ENCODE results near the gene TOGARAM1. TPM values are rescaled to one million over a fixed set of nuclear protein-coding genes. Genes with fewer than 3 reads are reported as not detected.

Gene TOGARAM1
- total and polyA plus RNA-seq, 2 donors (not counting 3 experiments of a cell fraction or from before 2014, with no cell fraction given), result 4.2 to 13.8 TPM

GRCh38 chr14:44989497-44990440 is 27.8 kb downstream of the TOGARAM1 start:
- H3K79me2 ChIP-seq (ENCODE audit: control insufficient read depth, insufficient read depth, low read length), result peaks cover 4% of the 10 kb centered on the region
- no peak overlapping the region for H3K9ac ChIP-seq (replicated peaks; ENCODE audit: extremely low read depth, insufficient read depth, low read length)
- H3K9me3 ChIP-seq (replicated peaks; ENCODE audit: control insufficient read depth, insufficient read depth, low read length), result no peaks in the 10 kb centered on the region
- H2AFZ ChIP-seq (ENCODE audit: low read depth, low read length), result no peak overlapping the region
- ChIA-PET CTCF (interaction anchor here (0.7 kb wide), 1 partner anchor 16 kb away, joined by 3 read pairs; no protein-coding TSS in a partner anchor), POLR2A (no interaction called here)
- FAIRE-seq (no peak), DNase-seq (ENCODE audit: low read depth, low spot score) (no peak)
- dilution Hi-C loops (cut with MboI; ENCODE audit: extremely low pct_ligation_motif_present, low sequenced_read_pairs) (no loop called here), intact Hi-C loops (cut with micrococcal nuclease) (no loop called here)
- no peaks in the 10 kb centered on the region for H3K9me1 ChIP-seq (replicated peaks; ENCODE audit: control insufficient read depth, extremely low read depth, insufficient read depth, low read length)
- H3K4me3 ChIP-seq (replicated peaks in 1 of 3; ENCODE audit: insufficient read depth in 1 of 3, low read depth in 1 of 3, low read length in 3 of 3), result no peak overlapping the region
- no peak overlapping the region for H3K4me2 ChIP-seq (ENCODE audit: insufficient read depth, low read length)
- H3K4me1 ChIP-seq (ENCODE audit: control insufficient read depth, extremely low read depth, insufficient read depth, low read length), result no peaks in the 10 kb centered on the region
- H3K27me3 ChIP-seq (ENCODE audit: control insufficient read depth in 2 of 2, insufficient read depth in 2 of 2, low read length in 2 of 2), result no peaks in the 10 kb centered on the region
- no peaks in the 10 kb centered on the region for H4K20me1 ChIP-seq (replicated peaks; ENCODE audit: control insufficient read depth, extremely low read depth, insufficient read depth, low read length)
- TF ChIP-seq CTCF (IDR thresholded peaks at IDR 0.05; ENCODE audit: extremely low read depth in 1 of 2, insufficient read depth in 1 of 2, low read depth in 1 of 2, low read length in 2 of 2) (no peak), FOS (IDR thresholded peaks at IDR 0.05; ENCODE audit: borderline replicate concordance, insufficient read depth, low read length) (no peak), EZH2 (IDR thresholded peaks at IDR 0.05; ENCODE audit: borderline replicate concordance, low read depth, low read length, severe bottlenecking) (no peak), JUN (IDR thresholded peaks at IDR 0.05; ENCODE audit: borderline replicate concordance, insufficient read depth, insufficient read length, low read depth) (no peak), GATA2 (IDR thresholded peaks at IDR 0.05; ENCODE audit: insufficient read depth, insufficient read length, low read depth, low read length) (no peak), MYC (IDR thresholded peaks at IDR 0.05; ENCODE audit: low read depth, low read length) (no peak), POLR2AphosphoS5 (IDR thresholded peaks at IDR 0.05; ENCODE audit: insufficient read depth, low read depth, low read length) (no peak), MAX (IDR thresholded peaks at IDR 0.05; ENCODE audit: insufficient read depth, insufficient read length) (no peak), POLR2A (IDR thresholded peaks at IDR 0.05; ENCODE audit: low read depth, low read length) (no peak)
- H3K27ac ChIP-seq (ENCODE audit: insufficient read depth, low read depth, low read length), result no peak overlapping the region
- no TSS peak for BruUV-seq (replicated peaks)
- no peaks in the 10 kb centered on the region for H3K36me3 ChIP-seq (ENCODE audit: control insufficient read depth in 2 of 2, extremely low read depth in 1 of 2, insufficient read depth in 2 of 2, low read length in 2 of 2)

All from endothelial cell of umbilical vein (primary cell).